PFSK-1 (cell line): ENCODE data around the gene S100G.

Source experiments
- FOXP2 ChIP-seq: optimal IDR thresholded peaks from 2 replicates; pipeline ENCODE3; 2011; ENCODE audit warnings: borderline replicate concordance, control low read depth, inconsistent platforms; ENCODE audit not compliant: insufficient read depth; ENCODE audit errors: extremely low read length, extremely low read depth
- POLR2AphosphoS5 ChIP-seq: IDR thresholded peaks from 2 replicates; pipeline ENCODE4 v1.6.1; 2012; ENCODE audit warnings: low read depth, mild to moderate bottlenecking, control low read depth, low read length, moderate library complexity
- SIN3A ChIP-seq: IDR thresholded peaks from 2 replicates; pipeline ENCODE4 v1.6.1; 2012; ENCODE audit warnings: mild to moderate bottlenecking, low read length, moderate library complexity, borderline replicate concordance; ENCODE audit not compliant: insufficient read depth
- TAF1 ChIP-seq: IDR thresholded peaks from 2 replicates; pipeline ENCODE4 v1.6.1; 2012; ENCODE audit warnings: low read length, control low read depth, borderline replicate concordance; ENCODE audit not compliant: insufficient read depth
- TF ChIP-seq, protein P1 (sequence below), 2 experiments: IDR thresholded peaks; 2 replicates each; pipeline versions ENCODE4 v1.6.1 to v1.8.0; 2011 to 2012; ENCODE audit warnings: low read depth in 2 of 2, low read length in 2 of 2, control low read depth in 1 of 2, inconsistent platforms in 1 of 2, mild to moderate bottlenecking in 1 of 2, moderate library complexity in 1 of 2; ENCODE audit not compliant: insufficient read depth in 1 of 2

S100G gene

DNA sequence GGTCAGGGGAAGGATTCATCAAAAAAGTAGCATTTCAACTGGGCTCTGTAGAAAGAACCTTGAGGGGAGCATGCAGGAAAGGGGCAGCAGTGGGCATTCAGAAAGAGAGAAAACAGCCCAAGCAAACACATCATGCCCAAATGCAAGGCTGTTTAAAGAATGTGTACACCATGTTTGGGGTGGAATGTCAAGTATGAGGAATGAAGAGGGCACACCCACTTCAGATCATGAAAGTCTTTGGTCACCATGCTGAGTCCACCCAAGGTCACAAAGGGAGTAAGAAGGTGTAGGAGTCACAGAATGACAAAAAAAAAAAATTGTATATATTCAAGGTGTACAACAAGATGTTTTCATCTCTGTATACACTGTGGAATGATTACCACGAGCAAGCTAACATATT is 9.4 kb downstream of the S100G start:
- TF ChIP-seq FOXP2 (no peak), TAF1 (no peak), POLR2AphosphoS5 (no peak), SIN3A (no peak)
- TF ChIP-seq, protein P1, sequence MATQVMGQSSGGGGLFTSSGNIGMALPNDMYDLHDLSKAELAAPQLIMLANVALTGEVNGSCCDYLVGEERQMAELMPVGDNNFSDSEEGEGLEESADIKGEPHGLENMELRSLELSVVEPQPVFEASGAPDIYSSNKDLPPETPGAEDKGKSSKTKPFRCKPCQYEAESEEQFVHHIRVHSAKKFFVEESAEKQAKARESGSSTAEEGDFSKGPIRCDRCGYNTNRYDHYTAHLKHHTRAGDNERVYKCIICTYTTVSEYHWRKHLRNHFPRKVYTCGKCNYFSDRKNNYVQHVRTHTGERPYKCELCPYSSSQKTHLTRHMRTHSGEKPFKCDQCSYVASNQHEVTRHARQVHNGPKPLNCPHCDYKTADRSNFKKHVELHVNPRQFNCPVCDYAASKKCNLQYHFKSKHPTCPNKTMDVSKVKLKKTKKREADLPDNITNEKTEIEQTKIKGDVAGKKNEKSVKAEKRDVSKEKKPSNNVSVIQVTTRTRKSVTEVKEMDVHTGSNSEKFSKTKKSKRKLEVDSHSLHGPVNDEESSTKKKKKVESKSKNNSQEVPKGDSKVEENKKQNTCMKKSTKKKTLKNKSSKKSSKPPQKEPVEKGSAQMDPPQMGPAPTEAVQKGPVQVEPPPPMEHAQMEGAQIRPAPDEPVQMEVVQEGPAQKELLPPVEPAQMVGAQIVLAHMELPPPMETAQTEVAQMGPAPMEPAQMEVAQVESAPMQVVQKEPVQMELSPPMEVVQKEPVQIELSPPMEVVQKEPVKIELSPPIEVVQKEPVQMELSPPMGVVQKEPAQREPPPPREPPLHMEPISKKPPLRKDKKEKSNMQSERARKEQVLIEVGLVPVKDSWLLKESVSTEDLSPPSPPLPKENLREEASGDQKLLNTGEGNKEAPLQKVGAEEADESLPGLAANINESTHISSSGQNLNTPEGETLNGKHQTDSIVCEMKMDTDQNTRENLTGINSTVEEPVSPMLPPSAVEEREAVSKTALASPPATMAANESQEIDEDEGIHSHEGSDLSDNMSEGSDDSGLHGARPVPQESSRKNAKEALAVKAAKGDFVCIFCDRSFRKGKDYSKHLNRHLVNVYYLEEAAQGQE (IDR thresholded peaks at IDR 0.05; ENCODE audit: insufficient read depth in 1 of 2, low read depth in 2 of 2, low read length in 2 of 2), result no peak

DNA sequence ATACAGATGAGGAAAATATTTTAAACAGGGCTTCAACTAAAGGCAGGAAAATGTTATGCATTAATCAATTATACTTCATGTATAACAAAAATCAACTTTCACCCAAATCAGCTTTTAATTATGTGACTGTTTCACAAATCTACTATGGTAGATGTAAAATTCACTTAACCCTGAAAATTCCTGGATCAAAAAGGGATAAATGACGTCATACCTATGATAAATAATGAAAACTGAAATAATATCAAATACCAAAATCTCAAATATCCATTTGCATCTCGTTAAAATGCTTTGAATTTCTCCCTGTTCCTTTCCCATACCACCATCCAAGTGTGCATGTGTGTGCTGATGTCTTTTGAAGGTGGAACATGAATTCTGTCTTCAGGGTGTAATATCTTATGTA is 11.5 kb downstream of the S100G start:
- no peak for TF ChIP-seq SIN3A
- TF ChIP-seq TAF1, result no peak
- no peak for TF ChIP-seq POLR2AphosphoS5
- no peak for TF ChIP-seq FOXP2
- TF ChIP-seq, protein P1 (IDR thresholded peaks at IDR 0.05; ENCODE audit: insufficient read depth in 1 of 2, low read depth in 2 of 2, low read length in 2 of 2), result no peak

GRCh38 chrX:16662402-16662801 is 12.4 kb downstream of the S100G start:
- TF ChIP-seq POLR2AphosphoS5 (no peak), SIN3A (no peak), TAF1 (no peak), FOXP2 (no peak)
- TF ChIP-seq, protein P1 (IDR thresholded peaks at IDR 0.05; ENCODE audit: insufficient read depth in 1 of 2, low read depth in 2 of 2, low read length in 2 of 2), result no peak

GRCh38 chrX:16664074-16664473 is 14.1 kb downstream of the S100G start:
- TF ChIP-seq TAF1 (no peak), SIN3A (no peak), POLR2AphosphoS5 (no peak), FOXP2 (no peak)
- TF ChIP-seq, protein P1 (IDR thresholded peaks at IDR 0.05; ENCODE audit: insufficient read depth in 1 of 2, low read depth in 2 of 2, low read length in 2 of 2), result no peak

- TF ChIP-seq TAF1 (no peak), SIN3A (no peak), FOXP2 (no peak), POLR2AphosphoS5 (no peak)
- TF ChIP-seq, protein P1 (IDR thresholded peaks at IDR 0.05; ENCODE audit: insufficient read depth in 1 of 2, low read depth in 2 of 2, low read length in 2 of 2), result no peak
Measured at GRCh38 chrX:16664626-16665025, 14.7 kb downstream of the S100G start.
